MCF 10A (cell line): Measurements from ENCODE around the gene KCNQ5. TPM values are rescaled to one million over a fixed set of nuclear protein-coding genes. Genes with fewer than 3 reads are reported as not detected.

Experiments used
- BruUV-seq: library from RNA; stranded (reverse); fragments of 400-500 nt; replicated peaks from 2 replicates; lab custom pipeline; 2021; lab: Mats Ljungman, UMichigan
- CTCF ChIA-PET: fragments of 300-600 bp; sonication (Branson Sonifier 250); formaldehyde crosslinking; extraction: SDS; loops from one replicate; lab custom pipeline; 2021; ENCODE audit warnings: antibody characterized with exemption, inconsistent platforms; lab: Yijun Ruan, JAX
- POLR2A ChIA-PET: fragments of 300-600, 350-650 bp; sonication (Branson Sonifier 250); formaldehyde crosslinking; extraction: SDS; loops from one replicate; lab custom pipeline; 2020; ENCODE audit warnings: antibody characterized with exemption, inconsistent platforms; lab: Yijun Ruan, JAX
- DNase-seq: peaks from one replicate; pipeline ENCODE4 v3.0.0-alpha.2; 2018; ENCODE audit not compliant: unreplicated experiment
- H3K27ac Mint-ChIP-seq: one replicate; pipeline ENCODE4 v1.8.0; 2022; ENCODE audit warnings: mild to moderate bottlenecking, low read depth, mixed read lengths; ENCODE audit not compliant: unreplicated experiment
- H3K27me3 Mint-ChIP-seq: one replicate; pipeline ENCODE4 v1.8.0; 2022; ENCODE audit warnings: mixed read lengths; ENCODE audit not compliant: insufficient read depth, unreplicated experiment
- H3K36me3 Mint-ChIP-seq: one replicate; pipeline ENCODE4 v1.8.0; 2022; ENCODE audit warnings: mild to moderate bottlenecking, moderate library complexity, mixed read lengths; ENCODE audit not compliant: insufficient read depth, unreplicated experiment
- H3K4me1 Mint-ChIP-seq: one replicate; pipeline ENCODE4 v1.8.0; 2022; ENCODE audit warnings: mixed read lengths; ENCODE audit not compliant: insufficient read depth, unreplicated experiment
- H3K4me3 Mint-ChIP-seq: one replicate; pipeline ENCODE4 v1.8.0; 2022; ENCODE audit warnings: mild to moderate bottlenecking, moderate library complexity, mixed read lengths; ENCODE audit not compliant: unreplicated experiment
- H3K9me3 Mint-ChIP-seq: one replicate; pipeline ENCODE4 v1.8.0; 2022; ENCODE audit warnings: mixed read lengths; ENCODE audit not compliant: unreplicated experiment
- intact Hi-C: fragments of 100-400 bp; cut with micrococcal nuclease; formaldehyde crosslinking; loops from 2 replicates; pipeline ENCODE4 v1.14.1; 2022
- total RNA-seq: library from RNA; stranded (reverse); gene quantifications from 2 replicates; pipeline ENCODE4 v1.2.3, GENCODE V29; 2022
- TF ChIP-seq, protein P1 (sequence below): fragments of 200-600 bp; IDR thresholded peaks from one replicate; pipeline ENCODE4 v1.8.0; 2022; ENCODE audit warnings: antibody characterized with exemption, mild to moderate bottlenecking; ENCODE audit not compliant: unreplicated experiment

KCNQ5 gene
- total RNA-seq, 1 experiment from 2014 or later, result 10.3 TPM

DNA sequence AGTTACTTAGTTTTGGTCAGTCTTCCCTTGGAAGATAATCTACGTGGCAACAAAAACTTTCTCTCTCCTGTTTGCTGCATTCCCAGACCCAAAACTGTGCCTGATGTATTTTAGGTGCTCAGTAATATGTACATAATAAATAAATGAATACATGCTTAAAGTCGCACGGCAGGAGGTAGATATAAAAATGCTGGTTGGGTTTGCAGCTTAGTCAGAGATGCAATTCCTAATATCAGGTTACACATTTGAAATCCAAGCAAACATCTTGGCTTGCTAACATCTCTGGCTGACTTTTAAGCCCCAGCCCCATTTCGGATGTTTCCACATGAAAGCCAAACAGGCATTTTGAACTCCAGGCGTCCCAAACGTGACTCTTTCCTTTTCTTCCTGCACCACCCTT lies 91.0 kb downstream of the KCNQ5 start:
- peaks cover 5% of the 10 kb centered on the region for H3K4me1 Mint-ChIP-seq
- CTCF ChIA-PET, result no interaction called here
- intact Hi-C loops, result no loop called here
- H3K9me3 Mint-ChIP-seq, result peaks cover 17% of the 10 kb centered on the region
- no peak overlapping the region for H3K27ac Mint-ChIP-seq
- H3K27me3 Mint-ChIP-seq, result no peaks in the 10 kb centered on the region
- no TSS peak for BruUV-seq
- H3K4me3 Mint-ChIP-seq, result no peak overlapping the region
- TF ChIP-seq, protein P1, sequence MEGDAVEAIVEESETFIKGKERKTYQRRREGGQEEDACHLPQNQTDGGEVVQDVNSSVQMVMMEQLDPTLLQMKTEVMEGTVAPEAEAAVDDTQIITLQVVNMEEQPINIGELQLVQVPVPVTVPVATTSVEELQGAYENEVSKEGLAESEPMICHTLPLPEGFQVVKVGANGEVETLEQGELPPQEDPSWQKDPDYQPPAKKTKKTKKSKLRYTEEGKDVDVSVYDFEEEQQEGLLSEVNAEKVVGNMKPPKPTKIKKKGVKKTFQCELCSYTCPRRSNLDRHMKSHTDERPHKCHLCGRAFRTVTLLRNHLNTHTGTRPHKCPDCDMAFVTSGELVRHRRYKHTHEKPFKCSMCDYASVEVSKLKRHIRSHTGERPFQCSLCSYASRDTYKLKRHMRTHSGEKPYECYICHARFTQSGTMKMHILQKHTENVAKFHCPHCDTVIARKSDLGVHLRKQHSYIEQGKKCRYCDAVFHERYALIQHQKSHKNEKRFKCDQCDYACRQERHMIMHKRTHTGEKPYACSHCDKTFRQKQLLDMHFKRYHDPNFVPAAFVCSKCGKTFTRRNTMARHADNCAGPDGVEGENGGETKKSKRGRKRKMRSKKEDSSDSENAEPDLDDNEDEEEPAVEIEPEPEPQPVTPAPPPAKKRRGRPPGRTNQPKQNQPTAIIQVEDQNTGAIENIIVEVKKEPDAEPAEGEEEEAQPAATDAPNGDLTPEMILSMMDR, result no peak
- DNase-seq, result no peak
- peaks cover 7% of the 10 kb centered on the region for H3K36me3 Mint-ChIP-seq
- POLR2A ChIA-PET, result no interaction called here

DNA sequence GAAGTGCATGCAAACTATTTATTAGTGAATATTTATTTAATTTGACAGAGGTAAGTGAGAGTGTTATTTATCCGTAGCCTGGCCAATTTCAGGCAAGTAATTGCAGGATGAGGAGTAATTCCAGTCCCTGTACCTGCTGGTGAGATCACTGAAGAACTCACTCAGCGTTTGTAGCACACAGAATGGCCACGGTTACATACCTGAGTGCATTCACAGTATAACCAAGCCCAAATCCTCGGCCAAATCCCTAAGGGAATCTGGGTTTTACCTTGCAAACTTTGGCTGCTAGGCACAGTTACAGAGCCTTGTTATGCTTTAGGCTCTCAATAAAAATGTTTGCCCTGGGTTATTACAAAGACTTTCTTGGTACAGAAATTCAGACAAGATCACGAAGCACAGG lies 93.3 kb downstream of the KCNQ5 start:
- Mint-ChIP-seq H3K36me3 (peaks cover 5% of the 10 kb centered on the region), H3K4me3 (no peak overlapping the region), H3K9me3 (peaks cover 12% of the 10 kb centered on the region), H3K4me1 (peaks cover 5% of the 10 kb centered on the region), H3K27me3 (no peaks in the 10 kb centered on the region), H3K27ac (no peak overlapping the region)
- TF ChIP-seq, protein P1, result no peak
- intact Hi-C loops, result no loop called here
- POLR2A ChIA-PET, result no interaction called here
- DNase-seq, result no peak
- no TSS peak for BruUV-seq
- CTCF ChIA-PET, result no interaction called here

DNA sequence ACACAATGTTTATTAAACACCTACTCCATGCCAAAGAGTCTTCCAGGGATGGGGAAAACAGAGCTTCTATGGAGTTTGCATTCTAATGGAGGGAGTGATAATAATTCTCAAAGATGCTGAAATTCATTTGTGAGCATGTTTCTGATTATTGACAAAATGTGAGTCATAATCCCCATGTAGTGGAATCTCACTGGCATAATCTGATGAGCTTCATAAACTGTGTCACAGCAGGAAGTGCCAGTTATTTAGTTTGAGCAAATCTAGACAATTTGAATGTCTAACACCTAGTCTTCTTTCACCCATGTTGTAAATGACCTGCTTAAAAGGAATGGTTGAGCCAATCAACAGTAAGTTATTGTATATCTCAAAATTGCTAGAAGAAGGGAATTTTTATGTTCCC lies 95.1 kb downstream of the KCNQ5 start:
- H3K27me3 Mint-ChIP-seq, result no peaks in the 10 kb centered on the region
- peaks cover 5% of the 10 kb centered on the region for H3K4me1 Mint-ChIP-seq
- H3K27ac Mint-ChIP-seq, result no peak overlapping the region
- TF ChIP-seq, protein P1, result no peak
- ChIA-PET CTCF (interaction anchor here (0.9 kb wide), 1 partner anchor 100 kb away, joined by 3 read pairs; no protein-coding TSS in a partner anchor), POLR2A (interaction anchor here (0.6 to 0.7 kb wide), 2 partner anchors 17 to 383 kb away, joined by 3 to 4 read pairs; no protein-coding TSS in a partner anchor)
- BruUV-seq, result no TSS peak
- DNase-seq, result no peak
- no peaks in the 10 kb centered on the region for H3K9me3 Mint-ChIP-seq
- H3K4me3 Mint-ChIP-seq, result no peak overlapping the region
- intact Hi-C loops, result no loop called here
- no peaks in the 10 kb centered on the region for H3K36me3 Mint-ChIP-seq

DNA sequence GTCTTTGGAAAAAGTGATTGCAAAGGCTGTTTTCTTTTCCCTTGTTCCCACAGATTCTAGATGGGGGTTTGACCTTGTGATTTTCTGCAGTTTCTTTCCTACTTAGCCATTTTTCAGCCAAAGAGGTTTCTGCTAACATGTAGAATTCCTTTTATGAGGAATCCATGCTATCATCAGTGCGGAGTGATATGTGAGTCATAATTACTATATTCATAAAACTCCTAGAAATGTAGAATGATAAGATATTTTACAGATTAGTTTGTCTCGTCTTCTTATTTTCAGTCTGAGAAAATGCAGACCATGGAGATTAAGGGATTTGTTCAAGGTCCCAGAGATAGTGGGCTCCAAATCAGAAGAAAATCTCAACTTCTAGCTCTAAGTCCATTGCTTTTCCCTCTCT lies 98.6 kb downstream of the KCNQ5 start:
- no peak for DNase-seq
- BruUV-seq, result no TSS peak
- intact Hi-C loops, result no loop called here
- no peaks in the 10 kb centered on the region for H3K27me3 Mint-ChIP-seq
- TF ChIP-seq, protein P1, result no peak
- POLR2A ChIA-PET, result no interaction called here
- no peaks in the 10 kb centered on the region for H3K4me1 Mint-ChIP-seq
- CTCF ChIA-PET, result no interaction called here
- H3K36me3 Mint-ChIP-seq, result no peaks in the 10 kb centered on the region
- H3K9me3 Mint-ChIP-seq, result no peaks in the 10 kb centered on the region
- peak overlapping the region; percentile 27 for H3K27ac Mint-ChIP-seq
- no peak overlapping the region for H3K4me3 Mint-ChIP-seq
